Prostate gland (tissue), 2 donors: ENCODE data around the gene PANX2. TPM values are rescaled to one million over a fixed set of nuclear protein-coding genes. Genes with fewer than 3 reads are reported as not detected.

Experiments
- DNase-seq: peaks from one replicate; pipeline ENCODE4 v3.0.0-alpha.2; 2019; ENCODE audit warnings: low spot score
- H3K27ac ChIP-seq, 2 donors: fragments of 200-600 bp; sonication (generic); 2 replicates each; pipeline ENCODE4 v1.5.1; 2017 to 2019
- H3K27me3 ChIP-seq: fragments of 200-600 bp; sonication (generic); replicated peaks from 2 replicates; pipeline ENCODE4 v1.5.1; 2019; ENCODE audit not compliant: insufficient read depth
- H3K36me3 ChIP-seq, 2 donors: fragments of 200-600 bp; sonication (generic); 1 replicate in 1 of 2; 2 replicates in 1 of 2; pipeline versions ENCODE4 v1.5.1 to v1.8.1; 2017 to 2019
- H3K4me1 ChIP-seq: fragments of 200-600 bp; sonication (generic); replicated peaks from 2 replicates; pipeline ENCODE4 v1.5.1; 2019
- H3K4me3 ChIP-seq, 2 donors: fragments of 200-600 bp; sonication (generic); 2 replicates each; pipeline ENCODE4 v1.5.1; 2017 to 2019
- H3K9me3 ChIP-seq: fragments of 200-600 bp; sonication (generic); 2 replicates; pipeline ENCODE4 v1.5.1; 2017
- POLR2A ChIP-seq: fragments of 450-650 bp; IDR thresholded peaks from one replicate; pipeline ENCODE4 v1.6.1; 2016; ENCODE audit warnings: antibody characterized with exemption, mild to moderate bottlenecking
- POLR2AphosphoS5 ChIP-seq: sonication (generic); formaldehyde crosslinking; IDR thresholded peaks from one replicate; pipeline ENCODE4 v1.6.1; 2017; ENCODE audit warnings: antibody characterized with exemption
- WGBS: methylation state at CpG from one replicate; pipeline ENCODE4 v1.1.5; 2018; 5-methylcytosine and 5-hydroxymethylcytosine counted together
- intact Hi-C: fragments of 100-400 bp; cut with DNase I; formaldehyde crosslinking; loops from one replicate; pipeline ENCODE4 v1.14.2; 2022
- total RNA-seq, 2 donors: library from RNA; depleted of rRNA; stranded (reverse); fragments of >200 nt; gene quantifications; one replicate each; pipeline ENCODE4 v1.1.0, GENCODE V29; 2016
- TF ChIP-seq, protein P1 (sequence below), 4 experiments: fragments of 200-600 bp in 2 of 4; fragments of 450-650 bp in 2 of 4; sonication (generic) in 2 of 4; IDR thresholded peaks; 1 replicate in 3 of 4; 2 replicates in 1 of 4; pipeline ENCODE4 v1.5.1; 2016 to 2019; ENCODE audit warnings: antibody characterized with exemption in 4 of 4, mild to moderate bottlenecking in 2 of 4, moderate library complexity in 2 of 4

PANX2 gene
- total RNA-seq, 2 donors from 2014 or later = 7.5 to 9.5 TPM

DNA sequence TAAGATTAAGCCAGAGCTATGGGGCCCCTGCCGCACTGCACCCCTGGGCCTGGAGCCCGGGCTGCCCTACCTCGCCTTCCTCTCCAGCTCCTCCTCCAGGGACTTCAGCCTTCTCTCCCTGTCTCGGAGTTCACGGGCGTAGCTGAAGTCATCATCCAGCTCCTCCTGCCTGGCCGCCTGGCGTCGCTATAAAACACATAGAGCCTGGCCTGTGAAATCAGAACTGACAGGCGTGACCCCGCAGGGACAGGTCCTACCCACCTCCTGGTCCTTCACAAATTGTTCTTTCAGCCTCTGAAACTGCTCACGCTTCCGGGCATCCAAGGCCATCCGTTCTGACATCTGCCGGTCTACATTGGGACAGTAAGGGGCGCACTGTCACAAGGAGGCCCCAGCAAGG lies 53.5 kb downstream of the PANX2 start:
- Histone ChIP-seq H3K9me3 (no peaks in the 10 kb centered on the region), H3K27me3 (no peaks in the 10 kb centered on the region), H3K36me3 (peaks cover 16 to 37% of the 10 kb centered on the region in 2 donors), H3K4me1 (no peaks in the 10 kb centered on the region), H3K27ac (no peak overlapping the region), H3K4me3 (no peak overlapping the region)
- no peak for TF ChIP-seq POLR2AphosphoS5
- TF ChIP-seq POLR2A = no peak
- TF ChIP-seq, protein P1, sequence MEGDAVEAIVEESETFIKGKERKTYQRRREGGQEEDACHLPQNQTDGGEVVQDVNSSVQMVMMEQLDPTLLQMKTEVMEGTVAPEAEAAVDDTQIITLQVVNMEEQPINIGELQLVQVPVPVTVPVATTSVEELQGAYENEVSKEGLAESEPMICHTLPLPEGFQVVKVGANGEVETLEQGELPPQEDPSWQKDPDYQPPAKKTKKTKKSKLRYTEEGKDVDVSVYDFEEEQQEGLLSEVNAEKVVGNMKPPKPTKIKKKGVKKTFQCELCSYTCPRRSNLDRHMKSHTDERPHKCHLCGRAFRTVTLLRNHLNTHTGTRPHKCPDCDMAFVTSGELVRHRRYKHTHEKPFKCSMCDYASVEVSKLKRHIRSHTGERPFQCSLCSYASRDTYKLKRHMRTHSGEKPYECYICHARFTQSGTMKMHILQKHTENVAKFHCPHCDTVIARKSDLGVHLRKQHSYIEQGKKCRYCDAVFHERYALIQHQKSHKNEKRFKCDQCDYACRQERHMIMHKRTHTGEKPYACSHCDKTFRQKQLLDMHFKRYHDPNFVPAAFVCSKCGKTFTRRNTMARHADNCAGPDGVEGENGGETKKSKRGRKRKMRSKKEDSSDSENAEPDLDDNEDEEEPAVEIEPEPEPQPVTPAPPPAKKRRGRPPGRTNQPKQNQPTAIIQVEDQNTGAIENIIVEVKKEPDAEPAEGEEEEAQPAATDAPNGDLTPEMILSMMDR (IDR thresholded peaks at IDR 0.05) = no peak
- intact Hi-C loops = no loop called here
- 93% methylated on average over 16 of the region's 16 CpGs for WGBS
- no peak for DNase-seq

DNA sequence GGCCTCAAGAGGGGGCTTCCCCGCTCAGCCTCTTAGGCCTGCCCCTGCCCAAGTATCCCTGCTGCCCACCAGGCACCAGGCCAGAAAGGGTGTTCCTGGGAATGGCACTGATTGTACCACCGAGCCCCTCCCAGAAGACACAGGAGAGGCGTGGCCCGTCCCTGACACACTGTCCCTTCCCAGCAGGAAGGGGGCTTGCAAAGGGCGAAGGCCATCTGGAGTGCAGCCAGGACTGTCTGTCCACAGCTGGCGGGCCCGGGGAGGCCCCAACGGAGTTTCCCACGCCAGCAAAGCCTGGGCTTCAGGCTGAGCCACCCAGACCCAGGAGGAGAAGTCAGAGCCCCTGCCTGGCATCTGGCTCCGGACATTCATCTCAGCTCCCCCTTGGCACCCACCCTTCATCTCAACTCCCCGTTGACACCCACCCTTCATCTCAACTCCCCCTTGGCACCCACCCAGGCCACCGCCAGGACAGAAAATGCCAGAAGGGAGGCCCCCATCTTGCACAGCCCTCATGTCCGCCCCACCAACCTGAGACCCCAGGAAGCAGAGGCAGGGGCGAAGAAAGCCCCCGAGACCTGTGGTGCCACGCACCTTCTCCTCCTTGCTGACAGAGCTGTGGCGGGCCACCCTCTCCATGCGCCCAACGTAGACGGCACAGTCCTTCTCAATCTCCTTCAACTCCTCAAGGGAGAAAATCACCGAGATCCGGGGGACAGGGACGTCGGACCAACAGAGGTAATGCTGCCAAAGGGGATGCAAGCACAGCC lies 54.9 kb downstream of the PANX2 start:
- Histone ChIP-seq H3K9me3 (no peaks in the 10 kb centered on the region), H3K4me3 (no peak overlapping the region), H3K27me3 (no peaks in the 10 kb centered on the region), H3K36me3 (peaks cover 16 to 37% of the 10 kb centered on the region in 2 donors), H3K27ac (no peak overlapping the region), H3K4me1 (no peaks in the 10 kb centered on the region)
- no peak for DNase-seq
- TF ChIP-seq, protein P1 (IDR thresholded peaks at IDR 0.05) = no peak
- TF ChIP-seq POLR2A (no peak), POLR2AphosphoS5 (no peak)
- WGBS = 87% methylated on average over 22 of the region's 24 CpGs
- intact Hi-C loops = no loop called here

DNA sequence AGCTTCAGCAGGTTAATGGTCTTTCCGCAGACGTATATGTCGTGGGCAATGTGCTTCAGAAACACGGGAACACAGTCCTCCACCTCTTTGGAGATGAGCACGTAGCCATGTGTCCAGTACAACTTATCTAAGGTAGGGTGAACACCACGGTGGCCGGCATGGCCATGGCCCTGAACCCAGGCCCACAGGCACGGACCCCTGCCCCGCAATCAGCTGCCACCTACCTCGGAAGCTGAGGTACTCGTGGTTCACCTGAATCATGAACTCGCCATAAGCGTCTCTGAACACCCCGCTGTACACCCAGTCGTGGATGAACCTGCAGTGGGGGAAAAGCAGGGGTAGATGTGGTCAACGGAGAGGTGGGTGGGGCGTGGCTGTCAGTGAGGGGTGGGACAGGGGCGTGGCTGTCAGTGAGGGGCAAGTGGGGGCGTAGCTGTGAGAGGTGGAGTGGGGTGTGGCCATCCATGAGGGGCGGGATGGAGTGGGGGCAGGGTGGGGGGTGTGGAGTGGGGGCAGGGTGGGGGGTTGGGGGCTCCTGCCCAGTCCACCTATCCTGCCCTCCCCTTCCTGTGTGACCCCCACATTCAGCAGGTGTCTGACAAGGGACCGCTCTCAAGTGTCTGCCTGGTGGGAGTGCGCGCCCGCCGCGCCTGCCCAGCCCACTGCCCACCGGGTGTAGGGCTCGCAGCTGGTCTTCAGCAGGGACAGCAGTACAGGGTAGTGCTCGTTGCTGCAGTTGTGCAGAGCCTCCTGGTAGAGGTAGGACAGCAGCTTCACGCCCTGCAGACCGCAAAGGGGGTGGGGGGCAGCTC lies 55.7 kb downstream of the PANX2 start:
- H3K4me1 ChIP-seq = no peaks in the 10 kb centered on the region
- H3K27me3 ChIP-seq = no peaks in the 10 kb centered on the region
- intact Hi-C loops = no loop called here
- H3K27ac ChIP-seq = no peak overlapping the region
- no peaks in the 10 kb centered on the region for H3K9me3 ChIP-seq
- TF ChIP-seq POLR2AphosphoS5 (no peak), POLR2A (no peak)
- TF ChIP-seq, protein P1 (IDR thresholded peaks at IDR 0.05) = no peak
- no peak overlapping the region for H3K4me3 ChIP-seq
- 89% methylated on average over 28 of the region's 31 CpGs for WGBS
- peaks cover 14 to 31% of the 10 kb centered on the region in 2 donors for H3K36me3 ChIP-seq
- no peak for DNase-seq

DNA sequence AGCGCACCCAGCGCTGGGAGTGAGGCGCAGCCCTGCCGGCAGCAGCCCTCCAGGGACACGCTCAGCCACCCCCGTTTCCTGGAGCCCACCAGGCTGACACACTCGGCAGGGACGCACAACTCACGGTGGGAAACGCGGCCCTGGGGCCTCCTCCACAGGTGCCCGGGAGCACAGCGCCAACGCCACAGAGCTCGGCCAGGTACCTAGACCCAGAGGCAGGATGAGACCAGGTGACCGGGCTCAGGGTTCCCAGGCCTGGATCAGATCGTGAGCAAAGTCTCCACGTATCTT lies 56.3 kb downstream of the PANX2 start:
- Histone ChIP-seq H3K4me3 (no peak overlapping the region), H3K4me1 (no peaks in the 10 kb centered on the region), H3K9me3 (no peaks in the 10 kb centered on the region), H3K36me3 (peaks cover 8 to 26% of the 10 kb centered on the region in 2 donors), H3K27me3 (no peaks in the 10 kb centered on the region), H3K27ac (no peak overlapping the region)
- WGBS = 93% methylated on average over 8 of the region's 18 CpGs
- intact Hi-C loops = no loop called here
- TF ChIP-seq POLR2A = no peak
- TF ChIP-seq, protein P1 (IDR thresholded peaks at IDR 0.05) = no peak
- TF ChIP-seq POLR2AphosphoS5 = no peak
- DNase-seq = no peak
